EH (cell line): ENCODE results near the gene FAM131C.
"Not testable (repeated sequence)": the region's sequence is repeated elsewhere in the genome, so short reads cannot be mapped to it uniquely, and the experiment has no call there.

Experiments used
- DNase-seq: peaks from one replicate; pipeline ENCODE4 v3.0.0-alpha.2; 2015; ENCODE audit warnings: low read depth

Gene FAM131C

DNA sequence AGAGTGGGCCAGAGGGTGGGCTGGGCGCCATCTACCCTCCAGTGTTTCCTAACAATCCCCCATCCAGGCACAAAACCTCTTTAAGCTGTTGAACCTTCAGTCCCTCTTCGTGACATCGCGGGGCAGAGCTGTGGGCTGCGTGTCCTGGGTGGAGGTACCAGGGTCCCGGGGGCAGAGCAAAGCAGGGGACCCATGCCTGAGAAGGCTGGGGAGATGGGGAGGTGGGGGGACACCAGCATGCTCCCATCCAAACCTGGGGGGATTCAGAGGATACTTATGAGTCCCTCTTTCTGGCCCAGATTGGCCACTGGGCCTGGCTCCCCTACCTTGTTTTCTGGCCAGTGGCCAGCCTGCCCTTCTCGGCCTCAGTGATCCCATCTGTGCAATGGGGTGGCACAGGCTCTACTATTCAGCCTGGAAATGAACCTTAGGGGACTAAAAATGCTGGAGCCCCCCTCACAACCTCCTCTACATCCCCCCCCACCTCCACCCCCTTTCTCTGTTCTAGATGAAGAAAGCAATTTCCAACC lies 40.3 kb downstream of the FAM131C start:
- DNase-seq, result not testable (repeated sequence)

- DNase-seq, result peak; percentile 91
Measured at GRCh38 chr1:16032388-16033102, 40.9 kb downstream of the FAM131C start.

GRCh38 chr1:16031551-16031950 lies 41.9 kb downstream of the FAM131C start:
- no peak for DNase-seq

DNA sequence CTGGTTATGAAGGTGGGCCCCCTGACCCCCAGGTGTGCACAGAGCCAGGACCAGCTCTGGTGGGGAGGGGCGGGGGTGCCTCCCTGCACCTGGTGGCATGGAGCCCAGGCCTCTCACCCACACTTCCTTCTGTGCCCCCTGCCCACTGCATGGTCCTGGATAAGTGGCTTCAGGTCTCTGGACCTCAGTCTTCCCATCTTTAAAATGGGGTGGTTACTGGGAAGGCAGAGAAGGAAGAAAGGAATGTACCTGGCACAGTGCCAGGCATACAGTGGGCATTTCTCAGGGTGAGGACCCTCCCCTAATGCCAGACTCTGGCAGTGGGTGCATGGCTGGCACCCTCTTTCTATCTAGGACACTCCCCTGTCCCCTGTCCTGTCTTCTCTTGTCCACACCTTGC lies 44.2 kb downstream of the FAM131C start:
- DNase-seq, result no peak

DNA sequence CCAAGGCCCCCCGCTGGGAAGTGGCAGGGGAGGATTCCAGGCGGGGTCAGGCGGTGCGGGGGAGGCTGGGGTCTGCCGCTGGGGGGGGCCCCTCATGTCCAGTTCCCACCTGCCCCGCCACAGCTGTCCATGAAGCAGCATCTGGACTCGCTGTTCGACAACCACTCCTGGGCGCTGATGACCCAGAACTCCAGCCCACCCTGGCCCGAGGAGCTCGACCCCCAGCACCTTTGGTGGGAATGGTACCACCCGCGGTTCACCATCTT lies 44.5 kb downstream of the FAM131C start:
- not testable (repeated sequence) for DNase-seq

DNA sequence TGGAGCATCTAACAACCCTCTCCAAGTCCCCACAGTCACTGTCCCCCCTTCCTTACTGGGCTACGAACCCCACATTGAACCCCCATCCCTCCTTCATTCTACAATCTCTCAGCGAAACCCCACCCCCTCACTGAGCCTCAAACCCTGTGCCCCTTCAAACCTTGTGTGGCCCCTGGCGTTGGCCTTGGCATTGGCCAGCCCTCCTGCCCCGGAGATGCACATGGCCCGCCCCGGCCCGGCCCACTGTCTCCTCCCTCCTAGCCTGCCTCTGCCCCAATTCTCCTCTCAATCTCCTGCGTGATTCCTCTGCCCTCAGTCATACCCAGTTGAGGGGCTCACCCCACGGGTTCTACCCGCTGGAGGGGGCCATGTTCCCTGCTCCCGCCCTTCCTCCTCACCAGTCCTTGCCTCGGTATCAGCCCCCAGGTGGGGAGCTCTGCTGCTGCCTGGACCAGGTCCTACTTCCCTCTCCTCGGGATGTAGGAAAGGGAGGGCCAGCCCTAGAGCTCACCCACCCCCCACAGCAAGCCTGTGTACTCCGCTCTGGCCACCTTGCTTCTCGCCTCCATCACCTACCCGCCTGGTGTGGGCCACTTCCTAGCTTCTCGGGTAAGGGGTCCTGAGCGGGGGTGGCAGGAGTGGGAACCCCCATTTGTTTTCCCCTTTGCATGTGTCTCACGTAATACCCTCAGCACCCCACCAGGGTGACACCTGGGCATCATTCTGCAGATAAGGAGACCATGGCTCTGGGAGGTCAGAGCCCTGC lies 45.0 kb downstream of the FAM131C start:
- no peak for DNase-seq

DNA sequence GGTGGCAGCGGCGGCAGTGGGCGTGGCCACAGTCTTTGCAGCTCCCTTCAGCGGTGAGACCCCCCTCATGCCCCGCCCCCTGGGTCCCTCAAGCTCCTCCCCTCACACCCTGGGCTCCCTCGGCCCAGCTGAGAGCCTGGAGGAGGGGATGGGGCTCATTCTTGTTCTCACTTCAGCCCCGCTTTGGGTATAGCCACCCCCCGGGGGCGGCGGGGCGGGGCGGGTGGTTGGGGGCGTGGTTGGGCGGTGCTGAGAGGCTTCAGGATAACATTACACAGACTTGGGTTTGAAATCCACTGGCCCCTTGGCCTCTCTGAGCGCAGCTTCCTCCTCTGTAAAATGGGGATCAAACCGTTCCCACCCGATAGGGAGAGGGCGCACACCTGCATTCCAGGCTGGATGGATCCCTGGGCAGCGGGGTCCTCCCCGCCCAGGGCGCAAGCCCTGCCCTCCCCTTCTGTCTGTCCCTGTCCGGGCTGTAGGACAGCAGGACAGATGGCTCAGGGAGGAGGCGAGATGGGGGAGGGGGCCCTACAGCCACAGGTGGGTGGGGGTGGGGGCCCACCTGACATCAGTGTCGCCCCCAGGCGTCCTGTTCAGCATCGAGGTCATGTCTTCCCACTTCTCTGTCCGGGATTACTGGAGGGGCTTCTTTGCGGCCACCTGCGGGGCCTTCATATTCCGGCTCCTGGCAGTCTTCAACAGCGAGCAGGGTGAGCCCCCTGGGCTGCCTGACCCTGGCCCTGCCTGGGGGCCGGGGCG lies 46.5 kb downstream of the FAM131C start:
- peak; percentile 36 for DNase-seq

- DNase-seq, result not testable (repeated sequence)
Measured at GRCh38 chr1:16026302-16026701, 47.1 kb downstream of the FAM131C start.

- no peak for DNase-seq
Measured at GRCh38 chr1:16023050-16023653, 50.3 kb downstream of the FAM131C start.

DNA sequence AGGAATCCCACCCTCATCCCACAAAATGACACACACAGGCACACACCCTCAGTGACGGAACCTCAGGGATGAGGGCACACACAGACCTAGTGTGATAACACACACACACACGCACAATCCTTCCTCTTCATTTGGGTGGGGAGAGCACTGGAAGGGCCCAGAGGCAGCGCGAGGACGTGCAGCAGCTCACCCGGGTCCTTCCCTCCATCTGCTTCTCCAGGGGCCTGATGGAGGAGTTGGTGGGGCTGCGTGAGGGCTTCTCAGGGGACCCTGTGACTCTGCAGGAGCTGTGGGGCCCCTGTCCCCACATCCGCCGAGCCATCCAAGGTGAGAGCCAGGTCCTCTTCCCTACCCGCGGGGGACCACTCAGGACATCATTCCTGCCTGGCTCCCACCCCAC lies 51.1 kb downstream of the FAM131C start:
- DNase-seq, result no peak

DNA sequence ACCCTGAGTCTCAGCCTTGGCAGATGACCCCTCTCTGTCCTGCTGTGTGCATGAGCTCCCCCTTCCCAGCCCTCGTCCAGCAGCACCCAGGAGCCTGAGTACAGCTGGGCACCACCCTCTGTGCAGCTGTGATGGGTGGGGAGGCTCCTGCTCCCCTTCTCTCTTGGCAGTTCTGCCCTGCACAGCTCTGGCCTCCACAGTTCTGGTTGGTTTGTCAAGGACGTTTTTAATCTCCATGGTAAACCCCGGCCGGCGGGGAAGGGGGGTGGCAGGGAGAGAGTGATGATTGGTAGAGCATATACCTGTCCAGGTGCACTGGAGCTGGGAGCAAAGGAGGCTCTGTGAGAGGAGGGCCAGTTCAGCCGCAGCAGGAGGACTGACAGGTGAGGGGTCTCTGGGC lies 51.8 kb downstream of the FAM131C start, which contains the start of gene CLCNKA:
Gene CLCNKA, plus strand, starts transcription at position 356 of the 400 bp plus-strand sequence. CDS start 584 bp downstream, outside the sequence.
- DNase-seq, result no peak

- not testable (repeated sequence) for DNase-seq
Measured at GRCh38 chr1:16020878-16021277, 52.6 kb downstream of the FAM131C start.

- DNase-seq, result peak; percentile 22
Measured at GRCh38 chr1:16020325-16020724, 53.1 kb downstream of the FAM131C start.

- DNase-seq, result peak; percentile 66
Measured at GRCh38 chr1:16019644-16020277, 53.7 kb downstream of the FAM131C start.

- no peak for DNase-seq
Measured at GRCh38 chr1:16018749-16019643, 54.5 kb downstream of the FAM131C start.

- DNase-seq, result no peak
Measured at GRCh38 chr1:16018308-16018707, 55.1 kb downstream of the FAM131C start.

GRCh38 chr1:16017461-16018303 lies 55.8 kb downstream of the FAM131C start, which contains the start of gene HSPB7:
HSPB7 (minus strand) TSS chr1:16018043; CDS start chr1:16017963, 80 bp downstream.
- DNase-seq, result peak; percentile 96

GRCh38 chr1:16017076-16017460 lies 56.4 kb downstream of the FAM131C start:
- no peak for DNase-seq
